Thyroid gland (tissue), 4 donors: Measurements from ENCODE around the gene GPX8.

Experiments
- CTCF ChIP-seq, 6 experiments: fragments of 200-600 bp in 3 of 6; fragments of 450-650 bp in 3 of 6; sonication (generic) in 3 of 6; IDR thresholded peaks; one replicate each; pipeline ENCODE4 v1.5.1; 2016 to 2019; ENCODE audit warnings: antibody characterized with exemption in 6 of 6, mild to moderate bottlenecking in 2 of 6, inconsistent platforms in 1 of 6, moderate library complexity in 1 of 6
- POLR2A ChIP-seq, 2 donors: fragments of 450-650 bp; IDR thresholded peaks; one replicate each; pipeline ENCODE4 v1.6.1; 2017; ENCODE audit warnings: antibody characterized with exemption in 2 of 2, mild to moderate bottlenecking in 2 of 2, moderate library complexity in 1 of 2

- TF ChIP-seq CTCF (IDR thresholded peaks at IDR 0.05), result no peak
- TF ChIP-seq POLR2A (IDR thresholded peaks at IDR 0.05), result no peak
These were observed 15.8 kb downstream of the GPX8 start for GRCh38 chr5:55175781-55176175.
